Fibroblast of villous mesenchyme (primary cell): ENCODE data around the gene RFX8. TPM values are rescaled to one million over a fixed set of nuclear protein-coding genes. Genes with fewer than 3 reads are reported as not detected.

ENCODE experiments used
- DNase-seq: peaks from one replicate; pipeline ENCODE4 v3.0.0-alpha.2; 2010; ENCODE audit warnings: low read depth
- H3K4me3 ChIP-seq: 2 replicates; pipeline ENCODE4 v1.5.1; 2011; ENCODE audit warnings: low read depth, mild to moderate bottlenecking, low read length
- CTCF ChIP-seq: IDR thresholded peaks from 2 replicates; pipeline ENCODE4 v1.5.1; 2012; ENCODE audit warnings: low read depth, mild to moderate bottlenecking, low read length; ENCODE audit not compliant: insufficient read depth
- total RNA-seq: library from RNA; depleted of rRNA; stranded (reverse); fragments of >200 nt; gene quantifications from 2 replicates; pipeline ENCODE4 v1.2.3, GENCODE V29; 2012

The RFX8 gene
- total RNA-seq, 1 donor, result 1.7 TPM

GRCh38 chr2:101502095-101502494, 27.2 kb upstream of the RFX8 start:
- no peak for TF ChIP-seq CTCF
- no peak for DNase-seq
- H3K4me3 ChIP-seq, result no peak overlapping the region

GRCh38 chr2:101501443-101501842, 26.5 kb upstream of the RFX8 start:
- TF ChIP-seq CTCF, result no peak
- H3K4me3 ChIP-seq, result no peak overlapping the region
- DNase-seq, result no peak

GRCh38 chr2:101500860-101501259, 25.9 kb upstream of the RFX8 start:
- peak; percentile 88 for DNase-seq
- TF ChIP-seq CTCF, result no peak
- no peak overlapping the region for H3K4me3 ChIP-seq

GRCh38 chr2:101500180-101500579, 25.3 kb upstream of the RFX8 start:
- no peak overlapping the region for H3K4me3 ChIP-seq
- DNase-seq, result peak; percentile 64
- no peak for TF ChIP-seq CTCF

- no peak for TF ChIP-seq CTCF
- no peak overlapping the region for H3K4me3 ChIP-seq
- DNase-seq, result no peak
Observed at GRCh38 chr2:101496279-101496678, 21.4 kb upstream of the RFX8 start.

GRCh38 chr2:101492936-101493473, 18.1 kb upstream of the RFX8 start:
- no peak overlapping the region for H3K4me3 ChIP-seq
- peak; percentile 39 for DNase-seq
- no peak for TF ChIP-seq CTCF

GRCh38 chr2:101486994-101487393, 12.1 kb upstream of the RFX8 start:
- no peak for TF ChIP-seq CTCF
- H3K4me3 ChIP-seq, result no peak overlapping the region
- DNase-seq, result no peak
